NCI-H1048 (cell line): ENCODE measurements around the gene MFAP3L.
"Not testable (repeated sequence)": the region's sequence is repeated elsewhere in the genome, so short reads cannot be mapped to it uniquely, and the experiment has no call there.

Source experiments
- DNase-seq: peaks from one replicate; lab custom pipeline; 2025; lab: John Stamatoyannopoulos, UW

MFAP3L gene

GRCh38 chr4:169987327-169988228, 38.6 kb downstream of the MFAP3L start:
- no peak for DNase-seq

GRCh38 chr4:169986369-169986768, 39.8 kb downstream of the MFAP3L start:
- DNase-seq: no peak

- no peak for DNase-seq
Measured at GRCh38 chr4:169985881-169986280, 40.3 kb downstream of the MFAP3L start.

- no peak for DNase-seq
Measured at GRCh38 chr4:169984745-169985144, 41.5 kb downstream of the MFAP3L start.

GRCh38 chr4:169984173-169984572, 42.0 kb downstream of the MFAP3L start:
- no peak for DNase-seq

GRCh38 chr4:169976951-169977350, 49.2 kb downstream of the MFAP3L start:
- DNase-seq: no peak

GRCh38 chr4:169975838-169976796, 50.1 kb downstream of the MFAP3L start:
- DNase-seq: no peak

- DNase-seq: no peak
Measured at GRCh38 chr4:169975131-169975837, 50.9 kb downstream of the MFAP3L start.

GRCh38 chr4:169971456-169972015, 54.7 kb downstream of the MFAP3L start:
- no peak for DNase-seq

GRCh38 chr4:169968999-169969398, 57.2 kb downstream of the MFAP3L start:
- no peak for DNase-seq

- no peak for DNase-seq
Measured at GRCh38 chr4:169963998-169964397, 62.2 kb downstream of the MFAP3L start.

- DNase-seq: no peak
Measured at GRCh38 chr4:169959254-169959653, 66.9 kb downstream of the MFAP3L start.

GRCh38 chr4:169958629-169959028, 67.6 kb downstream of the MFAP3L start:
- DNase-seq: no peak

- no peak for DNase-seq
Measured at GRCh38 chr4:169957785-169958184, 68.4 kb downstream of the MFAP3L start.

- no peak for DNase-seq
Measured at GRCh38 chr4:169956091-169956843, 69.9 kb downstream of the MFAP3L start.

GRCh38 chr4:169955521-169955920, 70.7 kb downstream of the MFAP3L start:
- DNase-seq: no peak

- no peak for DNase-seq
Measured at GRCh38 chr4:169952236-169953002, 73.8 kb downstream of the MFAP3L start.

- DNase-seq: no peak
Measured at GRCh38 chr4:169948271-169948670, 77.9 kb downstream of the MFAP3L start.

- DNase-seq: no peak
Measured at GRCh38 chr4:169945636-169946035, 80.6 kb downstream of the MFAP3L start.

GRCh38 chr4:169943601-169944000, 82.6 kb downstream of the MFAP3L start:
- not testable (repeated sequence) for DNase-seq
